ENCODE results near the gene HEXD. TPM values are rescaled to one million over a fixed set of nuclear protein-coding genes. Genes with fewer than 3 reads are reported as not detected.
"Not testable (repeated sequence)": the region's sequence is repeated elsewhere in the genome, so short reads cannot be mapped to it uniquely, and the experiment has no call there.

Gene HEXD
- total RNA-seq, 3 donors from 2014 or later = 25.3 to 54.6 (median 42.1) TPM

GRCh38 chr17:82457073-82457928 lies 39.2 kb downstream of the HEXD start:
- DNase-seq (peak; percentile 57 to 73 (median 68)), ATAC-seq (no peak)
- H3K4me3 ChIP-seq = no peak overlapping the region
- no peaks in the 10 kb centered on the region for H3K9me3 ChIP-seq
- TF ChIP-seq CTCF (IDR thresholded peaks at IDR 0.05) = no peak
- peaks cover 15% of the 10 kb centered on the region for H3K4me1 ChIP-seq (ENCODE audit: low read depth)
- H3K36me3 ChIP-seq (ENCODE audit: low read depth) = no peaks in the 10 kb centered on the region
- intact Hi-C loops (cut with DNase I, micrococcal nuclease) = no loop called here

- H3K4me1 ChIP-seq (ENCODE audit: low read depth) = peaks cover 15% of the 10 kb centered on the region
- ATAC-seq = no peak
- TF ChIP-seq CTCF (IDR thresholded peaks at IDR 0.05) = no peak
Observed at GRCh38 chr17:82457929-82458178, 39.7 kb downstream of the HEXD start.

GRCh38 chr17:82458179-82458884 lies 40.2 kb downstream of the HEXD start, which contains the start of gene NARF:
NARF (plus strand) TSS chr17:82458741; CDS start chr17:82458804, 63 bp downstream.
- no peaks in the 10 kb centered on the region for H3K9me3 ChIP-seq
- peaks cover 15% of the 10 kb centered on the region for H3K4me1 ChIP-seq (ENCODE audit: low read depth)
- peak within 1 kb of the TSS; percentile 88 for H3K4me3 ChIP-seq
- DNase-seq (peak; percentile 97 to 99 (median 97)), ATAC-seq (peak; percentile 97)
- intact Hi-C loops (cut with DNase I, micrococcal nuclease) = no loop called here
- TF ChIP-seq CTCF (IDR thresholded peaks at IDR 0.05) = no peak
- no peaks in the 10 kb centered on the region for H3K36me3 ChIP-seq (ENCODE audit: low read depth)

More at GRCh38 chr17:82457929-82458178, 39.7 kb downstream of the HEXD start:
- Histone ChIP-seq H3K4me3 (peak overlapping the region; percentile 88), H3K36me3 (ENCODE audit: low read depth) (no peaks in the 10 kb centered on the region), H3K9me3 (no peaks in the 10 kb centered on the region)
- no peak for DNase-seq
- intact Hi-C loops (cut with DNase I, micrococcal nuclease) = no loop called here

- peak in 2 of 3 donors; percentile 40 to 75 for DNase-seq
- peaks cover 15% of the 10 kb centered on the region for H3K4me1 ChIP-seq (ENCODE audit: low read depth)
- TF ChIP-seq CTCF (IDR thresholded peaks at IDR 0.05) = no peak
- no peaks in the 10 kb centered on the region for H3K36me3 ChIP-seq (ENCODE audit: low read depth)
- H3K9me3 ChIP-seq = no peaks in the 10 kb centered on the region
- ATAC-seq = peak; percentile 6
- intact Hi-C loops (cut with DNase I, micrococcal nuclease) = no loop called here
- peak overlapping the region; percentile 88 for H3K4me3 ChIP-seq
Observed at GRCh38 chr17:82458885-82459424, 40.8 kb downstream of the HEXD start.

- intact Hi-C loops (cut with DNase I, micrococcal nuclease); H3K4me3 ChIP-seq; H3K36me3 ChIP-seq (ENCODE audit: low read depth); H3K9me3 ChIP-seq; DNase-seq; ATAC-seq: not testable (repeated sequence)
- peaks cover 15% of the 10 kb centered on the region for H3K4me1 ChIP-seq (ENCODE audit: low read depth)
Observed at GRCh38 chr17:82459936-82460335, 41.8 kb downstream of the HEXD start.

All from mucosa of descending colon (tissue), 3 donors.